MM.1S (cell line): Measurements from ENCODE around the gene ELMO1.

Experiments used
- CTCF ChIP-seq: fragments of 300-600 bp; sonication (generic); IDR thresholded peaks from 2 replicates; pipeline ENCODE4 v1.5.1; 2016; ENCODE audit warnings: antibody characterized with exemption, low read length, mixed read lengths
- EZH2 ChIP-seq: fragments of 300-600 bp; sonication (generic); optimal IDR thresholded peaks from 2 replicates; pipeline ENCODE3; 2017; ENCODE audit warnings: low read depth, mild to moderate bottlenecking, antibody characterized with exemption, low read length, mixed read lengths
- EZH2phosphoT487 ChIP-seq: fragments of 300-600 bp; sonication (generic); IDR thresholded peaks from 2 replicates; pipeline ENCODE4 v1.6.1; 2018; ENCODE audit warnings: antibody characterized with exemption, low read length

- TF ChIP-seq EZH2: no peak
- no peak for TF ChIP-seq CTCF
- TF ChIP-seq EZH2phosphoT487: no peak
These were observed 584.6 kb downstream of the ELMO1 start for GRCh38 chr7:36863901-36864701.
